H9 (cell line): ENCODE results near the gene JAKMIP1. TPM values are rescaled to one million over a fixed set of nuclear protein-coding genes. Genes with fewer than 3 reads are reported as not detected.

ENCODE experiments used
- DNase-seq: peaks from one replicate; pipeline ENCODE4 v3.0.0-alpha.2; 2017
- H2AFZ ChIP-seq: one replicate; pipeline ENCODE4 v1.6.1; 2013; ENCODE audit warnings: mild to moderate bottlenecking, low read length, control low read depth, moderate library complexity
- H2AK5ac ChIP-seq: 2 replicates; pipeline ENCODE4 v1.6.1; 2013; ENCODE audit warnings: low read length, control low read depth, mixed read lengths; ENCODE audit not compliant: insufficient read length
- H2BK120ac ChIP-seq: one replicate; pipeline ENCODE4 v1.6.1; 2013; ENCODE audit warnings: low read depth, mild to moderate bottlenecking, low read length, control low read depth, inconsistent platforms; ENCODE audit not compliant: poor library complexity, severe bottlenecking
- H2BK12ac ChIP-seq: 2 replicates; pipeline ENCODE4 v1.6.1; 2013; ENCODE audit warnings: low read length, control low read depth, mixed read lengths, low read depth; ENCODE audit not compliant: insufficient read length
- H2BK15ac ChIP-seq: 2 replicates; pipeline ENCODE4 v1.6.1; 2013; ENCODE audit warnings: low read depth, low read length, control low read depth
- H2BK20ac ChIP-seq: one replicate; pipeline ENCODE4 v1.6.1; 2013; ENCODE audit warnings: low read depth, mild to moderate bottlenecking, low read length, control low read depth, inconsistent platforms; ENCODE audit not compliant: poor library complexity, severe bottlenecking
- H2BK5ac ChIP-seq: 2 replicates; pipeline ENCODE4 v1.6.1; 2013; ENCODE audit warnings: low read length, control low read depth, mixed read lengths; ENCODE audit not compliant: insufficient read length
- H3K14ac ChIP-seq: 2 replicates; pipeline ENCODE4 v1.6.1; 2013; ENCODE audit warnings: low read length, control low read depth; ENCODE audit not compliant: insufficient read depth
- H3K18ac ChIP-seq: 2 replicates; pipeline ENCODE4 v1.6.1; 2013; ENCODE audit warnings: low read depth, mild to moderate bottlenecking, mixed read lengths, low read length, control low read depth; ENCODE audit not compliant: insufficient read length
- H3K23ac ChIP-seq: 2 replicates; pipeline ENCODE4 v1.6.1; 2013; ENCODE audit warnings: low read length, control low read depth, mixed read lengths, low read depth; ENCODE audit not compliant: insufficient read length
- H3K23me2 ChIP-seq: 2 replicates; pipeline ENCODE4 v1.6.1; 2013; ENCODE audit warnings: low read depth, mild to moderate bottlenecking, mixed read lengths, low read length, control low read depth; ENCODE audit not compliant: insufficient read length, poor library complexity, severe bottlenecking
- H3K27ac ChIP-seq: 2 replicates; pipeline ENCODE4 v1.5.1; 2013; ENCODE audit warnings: low read length, control low read depth, mixed read lengths, low read depth; ENCODE audit not compliant: insufficient read length
- H3K27me3 ChIP-seq: 2 replicates; pipeline ENCODE4 v1.6.1; 2013; ENCODE audit warnings: low read length, control low read depth, inconsistent platforms; ENCODE audit not compliant: insufficient read depth
- H3K4ac ChIP-seq: 2 replicates; pipeline ENCODE4 v1.6.1; 2013; ENCODE audit warnings: low read depth, mild to moderate bottlenecking, control low read depth, inconsistent platforms, low read length, moderate library complexity
- H3K4me1 ChIP-seq: 2 replicates; pipeline ENCODE4 v1.6.1; 2013; ENCODE audit warnings: low read length, control low read depth, inconsistent platforms; ENCODE audit not compliant: insufficient read depth
- H3K4me2 ChIP-seq: 2 replicates; pipeline ENCODE4 v1.6.1; 2013; ENCODE audit warnings: low read length, control low read depth, mixed read lengths; ENCODE audit not compliant: insufficient read length, insufficient read depth
- H3K56ac ChIP-seq: 2 replicates; pipeline ENCODE4 v1.6.1; 2013; ENCODE audit warnings: low read depth, mild to moderate bottlenecking, mixed read lengths, low read length, control low read depth; ENCODE audit not compliant: insufficient read length
- H3K79me1 ChIP-seq: 2 replicates; pipeline ENCODE4 v1.6.1; 2013; ENCODE audit warnings: low read depth, mild to moderate bottlenecking, moderate library complexity, low read length, control low read depth, inconsistent platforms; ENCODE audit not compliant: insufficient read depth, poor library complexity, severe bottlenecking
- H3K79me2 ChIP-seq: 2 replicates; pipeline ENCODE4 v1.6.1; 2013; ENCODE audit warnings: low read length, control low read depth, inconsistent platforms; ENCODE audit not compliant: insufficient read depth
- H3K9ac ChIP-seq: 2 replicates; pipeline ENCODE4 v1.6.1; 2013; ENCODE audit warnings: low read length, control low read depth, mixed read lengths; ENCODE audit not compliant: insufficient read length; ENCODE audit errors: extremely low read depth
- H3K9me3 ChIP-seq: one replicate; pipeline ENCODE4 v1.6.1; 2013; ENCODE audit warnings: low read depth, low read length, inconsistent platforms; ENCODE audit not compliant: control insufficient read depth
- H3T11ph ChIP-seq: one replicate; pipeline ENCODE4 v1.6.1; 2013; ENCODE audit warnings: mild to moderate bottlenecking, low read length, control low read depth, inconsistent platforms
- H4K20me1 ChIP-seq: one replicate; pipeline ENCODE4 v1.6.1; 2013; ENCODE audit not compliant: control insufficient read depth, insufficient read length, insufficient read depth
- H4K5ac ChIP-seq: 2 replicates; pipeline ENCODE4 v1.6.1; 2013; ENCODE audit warnings: low read depth, mild to moderate bottlenecking, mixed read lengths, low read length, control low read depth; ENCODE audit not compliant: insufficient read length
- H4K8ac ChIP-seq: replicated peaks from 2 replicates; pipeline ENCODE4 v1.6.1; 2013; ENCODE audit warnings: low read length, control low read depth, mixed read lengths, low read depth; ENCODE audit not compliant: insufficient read length
- H4K91ac ChIP-seq: 2 replicates; pipeline ENCODE4 v1.6.1; 2013; ENCODE audit warnings: low read depth, mild to moderate bottlenecking, moderate library complexity, mixed read lengths, low read length, control low read depth; ENCODE audit not compliant: insufficient read length
- H3K27ac Mint-ChIP-seq, 3 experiments: 2 replicates in 2 of 3; 3 replicates in 1 of 3; pipeline ENCODE4 v1.8.0; 2020 to 2021; ENCODE audit warnings: mixed read lengths in 3 of 3, mild to moderate bottlenecking in 1 of 3, moderate library complexity in 1 of 3
- H3K27me3 Mint-ChIP-seq: 2 replicates; pipeline ENCODE4 v1.8.0; 2021; ENCODE audit warnings: low read depth, mild to moderate bottlenecking, moderate library complexity, mixed read lengths
- H3K36me3 Mint-ChIP-seq, 3 experiments: 2 replicates in 2 of 3; 3 replicates in 1 of 3; pipeline ENCODE4 v1.8.0; 2020 to 2021; ENCODE audit warnings: low read depth in 3 of 3, mixed read lengths in 3 of 3; ENCODE audit not compliant: insufficient read depth in 1 of 3
- H3K4me1 Mint-ChIP-seq, 2 experiments: 2 replicates each; pipeline ENCODE4 v1.8.0; 2020; ENCODE audit warnings: mixed read lengths in 2 of 2
- H3K4me3 Mint-ChIP-seq, 2 experiments: 2 replicates in 1 of 2; 3 replicates in 1 of 2; pipeline ENCODE4 v1.8.0; 2020 to 2021; ENCODE audit warnings: mild to moderate bottlenecking in 2 of 2, mixed read lengths in 2 of 2, moderate library complexity in 1 of 2
- H3K9me3 Mint-ChIP-seq, 2 experiments: 2 replicates in 1 of 2; 3 replicates in 1 of 2; pipeline ENCODE4 v1.8.0; 2020; ENCODE audit warnings: mild to moderate bottlenecking in 2 of 2, mixed read lengths in 2 of 2, moderate library complexity in 1 of 2
- WGBS: extraction: QIAGEN DNeasy Blood & Tissue Kit; methylation state at CpG from one replicate; pipeline ENCODE4 v1.1.7; 2013; ENCODE audit warnings: missing lambda C conversion rate, low lambda C conversion rate, mixed read lengths; ENCODE audit not compliant: insufficient read length; ENCODE audit errors: extremely low coverage; 5-methylcytosine and 5-hydroxymethylcytosine counted together
- total RNA-seq: library from RNA; stranded (reverse); gene quantifications from 2 replicates; pipeline ENCODE4 v1.2.1, GENCODE V29; 2021
- TF ChIP-seq, protein P1 (sequence below): fragments of 200-600 bp; sonication (generic); conservative IDR thresholded peaks from 3 replicates; pipeline ENCODE4 v1.8.0; 2021; ENCODE audit warnings: antibody characterized with exemption, mild to moderate bottlenecking

The JAKMIP1 gene
- total RNA-seq, 1 experiment from 2014 or later = 1.5 TPM

DNA sequence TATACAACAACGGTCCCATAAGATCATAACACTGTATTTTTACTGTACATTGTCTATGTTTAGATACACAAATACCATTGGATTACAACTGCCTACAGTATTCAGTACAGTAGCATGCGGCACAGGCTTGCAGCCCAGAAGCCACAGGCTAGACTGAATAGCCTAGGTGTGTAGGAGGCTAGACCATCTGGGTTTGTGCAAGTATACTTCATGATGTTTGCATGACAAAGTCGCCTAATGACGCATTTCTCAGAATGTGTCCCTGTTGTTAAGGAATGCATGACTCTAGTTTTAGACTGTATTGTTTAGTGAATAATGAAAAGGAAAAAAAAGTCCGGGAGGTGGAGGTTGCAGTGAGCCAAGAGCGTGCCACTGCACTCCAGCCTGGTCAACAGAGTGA is 125.6 kb downstream of the JAKMIP1 start:
- Histone ChIP-seq H3K4me2 (no peak overlapping the region), H4K91ac (no peak overlapping the region), H2BK12ac (no peak overlapping the region), H3K23ac (no peak overlapping the region), H3K4me1 (no peaks in the 10 kb centered on the region), H3K27me3 (no peaks in the 10 kb centered on the region), H2BK5ac (no peak overlapping the region), H3K4ac (no peak overlapping the region), H3K56ac (no peak overlapping the region), H4K5ac (no peak overlapping the region), H4K20me1 (no peaks in the 10 kb centered on the region), H3K9me3 (no peaks in the 10 kb centered on the region), H2AFZ (no peak overlapping the region), H2BK20ac (no peak overlapping the region), H3K79me1 (no peaks in the 10 kb centered on the region), H3K18ac (no peak overlapping the region), H3T11ph (no peak overlapping the region), H2AK5ac (no peak overlapping the region), H3K23me2 (no peaks in the 10 kb centered on the region), H2BK15ac (no peak overlapping the region), H3K9ac (no peak overlapping the region), H2BK120ac (no peak overlapping the region), H3K27ac (no peak overlapping the region), H3K79me2 (no peaks in the 10 kb centered on the region), H4K8ac (no peak overlapping the region), H3K14ac (no peak overlapping the region)
- DNase-seq = no peak
- H3K27ac Mint-ChIP-seq = no peak overlapping the region; a peak in 2 of 7 replicates
- H3K36me3 Mint-ChIP-seq = no peaks in the 10 kb centered on the region
- H3K27me3 Mint-ChIP-seq = peaks cover 2% of the 10 kb centered on the region; the same call in 1 of the 2 replicates
- H3K9me3 Mint-ChIP-seq = no peaks in the 10 kb centered on the region
- peaks cover 14 to 20% of the 10 kb centered on the region in 2 experiments for H3K4me1 Mint-ChIP-seq
- no peak overlapping the region for H3K4me3 Mint-ChIP-seq
- TF ChIP-seq, protein P1, sequence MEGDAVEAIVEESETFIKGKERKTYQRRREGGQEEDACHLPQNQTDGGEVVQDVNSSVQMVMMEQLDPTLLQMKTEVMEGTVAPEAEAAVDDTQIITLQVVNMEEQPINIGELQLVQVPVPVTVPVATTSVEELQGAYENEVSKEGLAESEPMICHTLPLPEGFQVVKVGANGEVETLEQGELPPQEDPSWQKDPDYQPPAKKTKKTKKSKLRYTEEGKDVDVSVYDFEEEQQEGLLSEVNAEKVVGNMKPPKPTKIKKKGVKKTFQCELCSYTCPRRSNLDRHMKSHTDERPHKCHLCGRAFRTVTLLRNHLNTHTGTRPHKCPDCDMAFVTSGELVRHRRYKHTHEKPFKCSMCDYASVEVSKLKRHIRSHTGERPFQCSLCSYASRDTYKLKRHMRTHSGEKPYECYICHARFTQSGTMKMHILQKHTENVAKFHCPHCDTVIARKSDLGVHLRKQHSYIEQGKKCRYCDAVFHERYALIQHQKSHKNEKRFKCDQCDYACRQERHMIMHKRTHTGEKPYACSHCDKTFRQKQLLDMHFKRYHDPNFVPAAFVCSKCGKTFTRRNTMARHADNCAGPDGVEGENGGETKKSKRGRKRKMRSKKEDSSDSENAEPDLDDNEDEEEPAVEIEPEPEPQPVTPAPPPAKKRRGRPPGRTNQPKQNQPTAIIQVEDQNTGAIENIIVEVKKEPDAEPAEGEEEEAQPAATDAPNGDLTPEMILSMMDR = no peak
- WGBS = no CpG with 5 or more reads among the region's 6 CpGs
